ENCODE data around the gene LGALS7. TPM values are rescaled to one million over a fixed set of nuclear protein-coding genes. Genes with fewer than 3 reads are reported as not detected.
"Not testable (repeated sequence)": the region's sequence is repeated elsewhere in the genome, so short reads cannot be mapped to it uniquely, and the experiment has no call there.

LGALS7 gene
- total RNA-seq, 2 experiments from 2014 or later = not detected

DNA sequence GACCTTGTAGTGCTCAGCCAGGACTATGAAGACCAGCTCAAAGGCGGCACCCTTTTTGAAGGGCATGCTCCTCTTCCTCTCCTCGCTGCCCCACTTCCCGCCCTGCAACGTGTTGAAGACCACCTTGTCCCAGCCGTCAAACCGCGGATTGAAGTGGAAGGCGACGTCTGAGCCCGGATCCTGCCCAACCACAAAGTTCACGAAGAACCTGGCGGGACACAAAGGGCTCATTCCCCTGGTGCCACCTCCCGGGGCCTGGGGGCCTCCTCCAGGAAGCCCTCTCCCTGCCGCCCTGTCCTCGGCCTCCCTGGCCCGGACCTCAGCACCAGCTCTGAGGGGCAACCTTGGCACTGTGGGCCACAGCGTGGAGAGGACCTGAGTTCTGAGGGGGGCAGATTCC, 35.4 kb upstream of the LGALS7 start:
- intact Hi-C loops (cut with micrococcal nuclease; ENCODE audit: unreplicated experiment) = no loop called here
- TF ChIP-seq EZH2phosphoT487 (IDR thresholded peaks at IDR 0.05; ENCODE audit: borderline replicate concordance, low read depth, low read length) = no peak
- TF ChIP-seq, protein P1, sequence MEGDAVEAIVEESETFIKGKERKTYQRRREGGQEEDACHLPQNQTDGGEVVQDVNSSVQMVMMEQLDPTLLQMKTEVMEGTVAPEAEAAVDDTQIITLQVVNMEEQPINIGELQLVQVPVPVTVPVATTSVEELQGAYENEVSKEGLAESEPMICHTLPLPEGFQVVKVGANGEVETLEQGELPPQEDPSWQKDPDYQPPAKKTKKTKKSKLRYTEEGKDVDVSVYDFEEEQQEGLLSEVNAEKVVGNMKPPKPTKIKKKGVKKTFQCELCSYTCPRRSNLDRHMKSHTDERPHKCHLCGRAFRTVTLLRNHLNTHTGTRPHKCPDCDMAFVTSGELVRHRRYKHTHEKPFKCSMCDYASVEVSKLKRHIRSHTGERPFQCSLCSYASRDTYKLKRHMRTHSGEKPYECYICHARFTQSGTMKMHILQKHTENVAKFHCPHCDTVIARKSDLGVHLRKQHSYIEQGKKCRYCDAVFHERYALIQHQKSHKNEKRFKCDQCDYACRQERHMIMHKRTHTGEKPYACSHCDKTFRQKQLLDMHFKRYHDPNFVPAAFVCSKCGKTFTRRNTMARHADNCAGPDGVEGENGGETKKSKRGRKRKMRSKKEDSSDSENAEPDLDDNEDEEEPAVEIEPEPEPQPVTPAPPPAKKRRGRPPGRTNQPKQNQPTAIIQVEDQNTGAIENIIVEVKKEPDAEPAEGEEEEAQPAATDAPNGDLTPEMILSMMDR (conservative IDR thresholded peaks at IDR 0.05; ENCODE audit: low read length) = no peak
- H4K20me1 ChIP-seq (ENCODE audit: insufficient read depth, low read length) = no peaks in the 10 kb centered on the region
- no peak overlapping the region for H2AFZ ChIP-seq (ENCODE audit: low read length)
- no peaks in the 10 kb centered on the region for H3K36me3 ChIP-seq (ENCODE audit: insufficient read depth, low read length)
- H3K4me2 ChIP-seq (ENCODE audit: low read length) = no peak overlapping the region
- peaks cover 3% of the 10 kb centered on the region for H3K4me1 ChIP-seq (ENCODE audit: insufficient read depth, low read length, poor library complexity, severe bottlenecking)
- no peak overlapping the region for H3K4me3 ChIP-seq (ENCODE audit: low read depth, low read length, poor library complexity, severe bottlenecking)
- H3K79me2 ChIP-seq (ENCODE audit: insufficient read depth, low read depth, low read length) = no peaks in the 10 kb centered on the region
- ChIA-PET POLR2A (no interaction called here), CTCF (ENCODE audit: unreplicated experiment) (no interaction called here)
- H3K9me3 ChIP-seq (ENCODE audit: low read length) = no peaks in the 10 kb centered on the region
- H3K27ac ChIP-seq (ENCODE audit: low read depth, low read length, poor library complexity, severe bottlenecking) = no peak overlapping the region
- no peak for DNase-seq (ENCODE audit: low spot score)
- no TSS peak for BruUV-seq (replicated peaks)
- no peaks in the 10 kb centered on the region for H3K9me2 ChIP-seq (ENCODE audit: insufficient read depth, low read length)

- CTCF ChIA-PET (ENCODE audit: unreplicated experiment) = not testable (repeated sequence)
These were observed 34.2 kb upstream of the LGALS7 start for GRCh38 chr19:38807374-38808098.

GRCh38 chr19:38806371-38806770, 33.1 kb upstream of the LGALS7 start:
- TF ChIP-seq, protein P1 (conservative IDR thresholded peaks at IDR 0.05; ENCODE audit: low read length) = no peak
- no peak for TF ChIP-seq EZH2phosphoT487 (IDR thresholded peaks at IDR 0.05; ENCODE audit: borderline replicate concordance, low read depth, low read length)
- DNase-seq (ENCODE audit: low spot score) = peak; percentile 6
- Histone ChIP-seq H3K36me3 (ENCODE audit: insufficient read depth, low read length) (no peaks in the 10 kb centered on the region), H3K27ac (ENCODE audit: low read depth, low read length, poor library complexity, severe bottlenecking) (no peak overlapping the region), H4K20me1 (ENCODE audit: insufficient read depth, low read length) (no peaks in the 10 kb centered on the region), H3K4me2 (ENCODE audit: low read length) (no peak overlapping the region), H3K9me3 (ENCODE audit: low read length) (no peaks in the 10 kb centered on the region), H2AFZ (ENCODE audit: low read length) (no peak overlapping the region), H3K4me3 (ENCODE audit: low read depth, low read length, poor library complexity, severe bottlenecking) (no peak overlapping the region), H3K4me1 (ENCODE audit: insufficient read depth, low read length, poor library complexity, severe bottlenecking) (peaks cover 3% of the 10 kb centered on the region), H3K9me2 (ENCODE audit: insufficient read depth, low read length) (no peaks in the 10 kb centered on the region), H3K79me2 (ENCODE audit: insufficient read depth, low read depth, low read length) (no peaks in the 10 kb centered on the region)
- ChIA-PET CTCF (ENCODE audit: unreplicated experiment) (no interaction called here), POLR2A (no interaction called here)
- BruUV-seq (replicated peaks) = no TSS peak
- intact Hi-C loops (cut with micrococcal nuclease; ENCODE audit: unreplicated experiment) = no loop called here

More at GRCh38 chr19:38807374-38808098, 34.2 kb upstream of the LGALS7 start:
- H3K9me3 ChIP-seq (ENCODE audit: low read length); H4K20me1 ChIP-seq (ENCODE audit: insufficient read depth, low read length); H2AFZ ChIP-seq (ENCODE audit: low read length); H3K4me2 ChIP-seq (ENCODE audit: low read length); DNase-seq (ENCODE audit: low spot score); H3K27ac ChIP-seq (ENCODE audit: low read depth, low read length, poor library complexity, severe bottlenecking); H3K79me2 ChIP-seq (ENCODE audit: insufficient read depth, low read depth, low read length); BruUV-seq (replicated peaks); H3K4me3 ChIP-seq (ENCODE audit: low read depth, low read length, poor library complexity, severe bottlenecking); H3K36me3 ChIP-seq (ENCODE audit: insufficient read depth, low read length); H3K9me2 ChIP-seq (ENCODE audit: insufficient read depth, low read length); H3K4me1 ChIP-seq (ENCODE audit: insufficient read depth, low read length, poor library complexity, severe bottlenecking); intact Hi-C loops (cut with micrococcal nuclease; ENCODE audit: unreplicated experiment): not testable (repeated sequence)
- POLR2A ChIA-PET = interaction anchor here (0.6 kb wide), 1 partner anchor 152 kb away, joined by 3 read pairs; no protein-coding TSS in a partner anchor
